SK-N-SH treated with all-trans-retinoic acid at 6 μM for 48 hours (cell line): Measurements from ENCODE around the gene LRRC4C.

Experiments used
- ATAC-seq: fragments of 200-7000 bp; cut with Tn5 transposase; 3 replicates; pipeline ENCODE4 v1.9.1; 2020; ENCODE audit warnings: mild to moderate bottlenecking, moderate library complexity
- ARNTL ChIP-seq: fragments of 450-650 bp; formaldehyde crosslinking; IDR thresholded peaks from 2 replicates; pipeline ENCODE4 v1.5.0; 2020; ENCODE audit warnings: low read depth, mild to moderate bottlenecking, moderate library complexity, borderline replicate concordance
- CSDC2 ChIP-seq: fragments of 250-450 bp; sonication (Bioruptor Pico); IDR thresholded peaks from 2 replicates; pipeline ENCODE4 v1.5.0; 2020; ENCODE audit warnings: mild to moderate bottlenecking, moderate library complexity
- ESRRG ChIP-seq: fragments of 250-450 bp; sonication (Bioruptor Pico); IDR thresholded peaks from 2 replicates; pipeline ENCODE4 v1.6.1; 2021; ENCODE audit warnings: mild to moderate bottlenecking
- GLIS3 ChIP-seq: fragments of 250-450 bp; sonication (Bioruptor Pico); IDR thresholded peaks from 2 replicates; pipeline ENCODE4 v1.5.0; 2020; ENCODE audit warnings: mild to moderate bottlenecking, moderate library complexity
- ISL1 ChIP-seq: fragments of 250-450 bp; sonication (Bioruptor Pico); IDR thresholded peaks from 2 replicates; pipeline ENCODE4 v2.1.2; 2022; ENCODE audit warnings: mild to moderate bottlenecking, moderate library complexity
- OSR1 ChIP-seq: fragments of 250-450 bp; sonication (Bioruptor Pico); IDR thresholded peaks from 2 replicates; pipeline ENCODE4 v1.8.0; 2022; ENCODE audit warnings: moderate library complexity, mild to moderate bottlenecking, inconsistent platforms
- PPARA ChIP-seq: fragments of 250-450 bp; sonication (Bioruptor Pico); IDR thresholded peaks from 2 replicates; pipeline ENCODE4 v1.5.0; 2020; ENCODE audit warnings: mild to moderate bottlenecking, borderline replicate concordance
- RARB ChIP-seq: fragments of 250-450 bp; sonication (Bioruptor Pico); IDR thresholded peaks from 2 replicates; pipeline ENCODE4 v1.8.0; 2021; ENCODE audit warnings: mild to moderate bottlenecking, moderate library complexity
- SNAI2 ChIP-seq: fragments of 250-450 bp; sonication (Bioruptor Pico); IDR thresholded peaks from 2 replicates; pipeline ENCODE4 v1.5.0; 2020; ENCODE audit warnings: mild to moderate bottlenecking, moderate library complexity
- TCF4 ChIP-seq: fragments of 250-450 bp; sonication (Bioruptor Pico); IDR thresholded peaks from 2 replicates; pipeline ENCODE4 v1.8.0; 2021; ENCODE audit warnings: mild to moderate bottlenecking, moderate library complexity, borderline replicate concordance
- TOX ChIP-seq: fragments of 250-450 bp; sonication (Bioruptor Pico); IDR thresholded peaks from 2 replicates; pipeline ENCODE4 v1.8.0; 2021; ENCODE audit warnings: mild to moderate bottlenecking, moderate library complexity, borderline replicate concordance
- ZC3H10 ChIP-seq: fragments of 250-450 bp; sonication (Bioruptor Pico); IDR thresholded peaks from 2 replicates; pipeline ENCODE4 v1.5.1; 2021; ENCODE audit warnings: mild to moderate bottlenecking, moderate library complexity
- ZFP3 ChIP-seq: fragments of 250-450 bp; sonication (Bioruptor Pico); IDR thresholded peaks from 2 replicates; pipeline ENCODE4 v1.5.0; 2020; ENCODE audit warnings: mild to moderate bottlenecking, moderate library complexity
- ZFP30 ChIP-seq: fragments of 450-650 bp; formaldehyde crosslinking; IDR thresholded peaks from 2 replicates; pipeline ENCODE4 v1.5.0; 2022; ENCODE audit warnings: mild to moderate bottlenecking, moderate library complexity
- ZNF565 ChIP-seq: fragments of 450-650 bp; formaldehyde crosslinking; conservative IDR thresholded peaks from 2 replicates; pipeline ENCODE4 v1.5.0; 2020; ENCODE audit warnings: low read depth, mild to moderate bottlenecking, moderate library complexity
- ZNF70 ChIP-seq: fragments of 450-650 bp; formaldehyde crosslinking; IDR thresholded peaks from 2 replicates; pipeline ENCODE4 v1.5.0; 2020; ENCODE audit warnings: mild to moderate bottlenecking, moderate library complexity
- ZNF8 ChIP-seq: fragments of 450-650 bp; formaldehyde crosslinking; IDR thresholded peaks from 2 replicates; pipeline ENCODE4 v1.5.0; 2020; ENCODE audit warnings: mild to moderate bottlenecking, moderate library complexity
- TF ChIP-seq, protein P1 (sequence below): fragments of 250-450 bp; sonication (Bioruptor Pico); IDR thresholded peaks from 2 replicates; pipeline ENCODE4 v1.5.1; 2020; ENCODE audit warnings: low read depth, mild to moderate bottlenecking, moderate library complexity
- TF ChIP-seq, protein P2 (sequence below): fragments of 250-450 bp; sonication (Bioruptor Pico); IDR thresholded peaks from 2 replicates; pipeline ENCODE4 v1.5.0; 2020; ENCODE audit warnings: mild to moderate bottlenecking, moderate library complexity
- TF ChIP-seq, protein P3 (sequence below): fragments of 250-450 bp; sonication (Bioruptor Pico); IDR thresholded peaks from 2 replicates; pipeline ENCODE4 v1.5.1; 2021; ENCODE audit warnings: mild to moderate bottlenecking, moderate library complexity
- TF ChIP-seq, protein P4 (sequence below): fragments of 250-450 bp; sonication (Bioruptor Pico); IDR thresholded peaks from 2 replicates; pipeline ENCODE4 v1.8.0; 2020; ENCODE audit warnings: mild to moderate bottlenecking, moderate library complexity, borderline replicate concordance
- TF ChIP-seq, protein P5 (sequence below): fragments of 250-450 bp; sonication (Bioruptor Pico); IDR thresholded peaks from 2 replicates; pipeline ENCODE4 v1.8.0; 2021; ENCODE audit warnings: low read depth, mild to moderate bottlenecking, moderate library complexity, borderline replicate concordance

LRRC4C gene

DNA sequence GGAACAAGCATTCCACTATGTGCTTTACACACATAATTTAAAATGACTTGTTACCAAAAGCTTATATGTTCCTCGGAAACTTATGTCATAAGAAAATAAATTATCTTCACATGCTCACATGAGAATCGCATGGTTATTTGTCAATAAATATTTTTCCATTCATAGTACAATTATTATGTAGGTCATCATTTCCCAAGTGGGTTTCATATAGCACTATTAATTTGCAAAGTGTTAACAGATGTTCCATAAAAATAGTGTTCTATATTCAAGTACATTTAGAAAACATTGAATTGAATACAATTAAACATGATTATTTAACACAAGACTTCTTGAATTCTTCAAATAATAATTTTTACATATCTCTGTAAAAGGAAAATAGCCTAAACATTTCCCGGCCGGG, 23.9 kb downstream of the LRRC4C start:
- TF ChIP-seq ZNF565 (no peak), ARNTL (CRISPR knock-in tag) (no peak), TOX (CRISPR knock-in tag) (no peak), ZNF70 (CRISPR knock-in tag) (no peak), SNAI2 (no peak), ESRRG (CRISPR knock-in tag) (no peak), ISL1 (no peak), GLIS3 (CRISPR knock-in tag) (no peak), TCF4 (CRISPR knock-in tag) (no peak), ZFP3 (no peak), ZNF8 (CRISPR knock-in tag) (no peak), ZC3H10 (CRISPR knock-in tag) (no peak), PPARA (CRISPR knock-in tag) (no peak)
- TF ChIP-seq, protein P1, sequence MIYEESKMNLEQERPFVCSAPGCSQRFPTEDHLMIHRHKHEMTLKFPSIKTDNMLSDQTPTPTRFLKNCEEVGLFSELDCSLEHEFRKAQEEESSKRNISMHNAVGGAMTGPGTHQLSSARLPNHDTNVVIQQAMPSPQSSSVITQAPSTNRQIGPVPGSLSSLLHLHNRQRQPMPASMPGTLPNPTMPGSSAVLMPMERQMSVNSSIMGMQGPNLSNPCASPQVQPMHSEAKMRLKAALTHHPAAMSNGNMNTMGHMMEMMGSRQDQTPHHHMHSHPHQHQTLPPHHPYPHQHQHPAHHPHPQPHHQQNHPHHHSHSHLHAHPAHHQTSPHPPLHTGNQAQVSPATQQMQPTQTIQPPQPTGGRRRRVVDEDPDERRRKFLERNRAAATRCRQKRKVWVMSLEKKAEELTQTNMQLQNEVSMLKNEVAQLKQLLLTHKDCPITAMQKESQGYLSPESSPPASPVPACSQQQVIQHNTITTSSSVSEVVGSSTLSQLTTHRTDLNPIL (CRISPR knock-in tag): no peak
- TF ChIP-seq, protein P2, sequence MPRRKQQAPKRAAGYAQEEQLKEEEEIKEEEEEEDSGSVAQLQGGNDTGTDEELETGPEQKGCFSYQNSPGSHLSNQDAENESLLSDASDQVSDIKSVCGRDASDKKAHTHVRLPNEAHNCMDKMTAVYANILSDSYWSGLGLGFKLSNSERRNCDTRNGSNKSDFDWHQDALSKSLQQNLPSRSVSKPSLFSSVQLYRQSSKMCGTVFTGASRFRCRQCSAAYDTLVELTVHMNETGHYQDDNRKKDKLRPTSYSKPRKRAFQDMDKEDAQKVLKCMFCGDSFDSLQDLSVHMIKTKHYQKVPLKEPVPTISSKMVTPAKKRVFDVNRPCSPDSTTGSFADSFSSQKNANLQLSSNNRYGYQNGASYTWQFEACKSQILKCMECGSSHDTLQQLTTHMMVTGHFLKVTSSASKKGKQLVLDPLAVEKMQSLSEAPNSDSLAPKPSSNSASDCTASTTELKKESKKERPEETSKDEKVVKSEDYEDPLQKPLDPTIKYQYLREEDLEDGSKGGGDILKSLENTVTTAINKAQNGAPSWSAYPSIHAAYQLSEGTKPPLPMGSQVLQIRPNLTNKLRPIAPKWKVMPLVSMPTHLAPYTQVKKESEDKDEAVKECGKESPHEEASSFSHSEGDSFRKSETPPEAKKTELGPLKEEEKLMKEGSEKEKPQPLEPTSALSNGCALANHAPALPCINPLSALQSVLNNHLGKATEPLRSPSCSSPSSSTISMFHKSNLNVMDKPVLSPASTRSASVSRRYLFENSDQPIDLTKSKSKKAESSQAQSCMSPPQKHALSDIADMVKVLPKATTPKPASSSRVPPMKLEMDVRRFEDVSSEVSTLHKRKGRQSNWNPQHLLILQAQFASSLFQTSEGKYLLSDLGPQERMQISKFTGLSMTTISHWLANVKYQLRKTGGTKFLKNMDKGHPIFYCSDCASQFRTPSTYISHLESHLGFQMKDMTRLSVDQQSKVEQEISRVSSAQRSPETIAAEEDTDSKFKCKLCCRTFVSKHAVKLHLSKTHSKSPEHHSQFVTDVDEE (CRISPR knock-in tag): no peak
- TF ChIP-seq, protein P3, sequence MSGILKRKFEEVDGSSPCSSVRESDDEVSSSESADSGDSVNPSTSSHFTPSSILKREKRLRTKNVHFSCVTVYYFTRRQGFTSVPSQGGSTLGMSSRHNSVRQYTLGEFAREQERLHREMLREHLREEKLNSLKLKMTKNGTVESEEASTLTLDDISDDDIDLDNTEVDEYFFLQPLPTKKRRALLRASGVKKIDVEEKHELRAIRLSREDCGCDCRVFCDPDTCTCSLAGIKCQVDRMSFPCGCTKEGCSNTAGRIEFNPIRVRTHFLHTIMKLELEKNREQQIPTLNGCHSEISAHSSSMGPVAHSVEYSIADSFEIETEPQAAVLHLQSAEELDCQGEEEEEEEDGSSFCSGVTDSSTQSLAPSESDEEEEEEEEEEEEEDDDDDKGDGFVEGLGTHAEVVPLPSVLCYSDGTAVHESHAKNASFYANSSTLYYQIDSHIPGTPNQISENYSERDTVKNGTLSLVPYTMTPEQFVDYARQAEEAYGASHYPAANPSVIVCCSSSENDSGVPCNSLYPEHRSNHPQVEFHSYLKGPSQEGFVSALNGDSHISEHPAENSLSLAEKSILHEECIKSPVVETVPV (CRISPR knock-in tag): no peak
- TF ChIP-seq, protein P4, sequence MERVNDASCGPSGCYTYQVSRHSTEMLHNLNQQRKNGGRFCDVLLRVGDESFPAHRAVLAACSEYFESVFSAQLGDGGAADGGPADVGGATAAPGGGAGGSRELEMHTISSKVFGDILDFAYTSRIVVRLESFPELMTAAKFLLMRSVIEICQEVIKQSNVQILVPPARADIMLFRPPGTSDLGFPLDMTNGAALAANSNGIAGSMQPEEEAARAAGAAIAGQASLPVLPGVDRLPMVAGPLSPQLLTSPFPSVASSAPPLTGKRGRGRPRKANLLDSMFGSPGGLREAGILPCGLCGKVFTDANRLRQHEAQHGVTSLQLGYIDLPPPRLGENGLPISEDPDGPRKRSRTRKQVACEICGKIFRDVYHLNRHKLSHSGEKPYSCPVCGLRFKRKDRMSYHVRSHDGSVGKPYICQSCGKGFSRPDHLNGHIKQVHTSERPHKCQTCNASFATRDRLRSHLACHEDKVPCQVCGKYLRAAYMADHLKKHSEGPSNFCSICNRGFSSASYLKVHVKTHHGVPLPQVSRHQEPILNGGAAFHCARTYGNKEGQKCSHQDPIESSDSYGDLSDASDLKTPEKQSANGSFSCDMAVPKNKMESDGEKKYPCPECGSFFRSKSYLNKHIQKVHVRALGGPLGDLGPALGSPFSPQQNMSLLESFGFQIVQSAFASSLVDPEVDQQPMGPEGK: no peak
- no peak for ATAC-seq

DNA sequence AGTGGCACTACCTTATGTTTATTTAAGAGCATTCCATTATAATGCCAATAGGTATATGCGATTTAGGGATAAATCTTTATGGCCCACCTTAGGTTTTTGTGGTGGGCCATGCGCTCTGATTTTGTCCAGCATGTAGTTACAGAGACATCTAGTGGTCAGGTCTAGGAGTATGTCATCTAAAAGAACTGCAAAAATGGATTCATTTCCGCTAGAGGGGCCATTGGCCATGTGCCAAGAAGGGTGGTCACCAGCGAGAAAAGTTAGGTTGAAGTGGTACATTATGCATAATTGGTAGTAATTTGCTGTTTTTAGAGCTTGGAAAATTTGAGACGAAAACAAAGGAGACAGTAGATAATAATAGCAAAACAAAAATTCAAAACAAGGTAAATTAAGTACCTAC, 27.7 kb downstream of the LRRC4C start:
- no peak for ATAC-seq

More for the DNA sequence above, 27.7 kb downstream of the LRRC4C start:
- TF ChIP-seq ZC3H10 (CRISPR knock-in tag) (no peak), RARB (CRISPR knock-in tag) (no peak), PPARA (CRISPR knock-in tag) (no peak), CSDC2 (CRISPR knock-in tag) (no peak), ISL1 (no peak), ARNTL (CRISPR knock-in tag) (no peak), ZNF8 (CRISPR knock-in tag) (no peak), TCF4 (CRISPR knock-in tag) (no peak), OSR1 (CRISPR knock-in tag) (no peak), ZFP3 (no peak), ZNF70 (CRISPR knock-in tag) (no peak), TOX (CRISPR knock-in tag) (no peak), ZNF565 (no peak), ZFP30 (no peak), ESRRG (CRISPR knock-in tag) (no peak), GLIS3 (CRISPR knock-in tag) (no peak)
- TF ChIP-seq, protein P3 (CRISPR knock-in tag): no peak
- TF ChIP-seq, protein P1 (CRISPR knock-in tag): no peak
- TF ChIP-seq, protein P5, sequence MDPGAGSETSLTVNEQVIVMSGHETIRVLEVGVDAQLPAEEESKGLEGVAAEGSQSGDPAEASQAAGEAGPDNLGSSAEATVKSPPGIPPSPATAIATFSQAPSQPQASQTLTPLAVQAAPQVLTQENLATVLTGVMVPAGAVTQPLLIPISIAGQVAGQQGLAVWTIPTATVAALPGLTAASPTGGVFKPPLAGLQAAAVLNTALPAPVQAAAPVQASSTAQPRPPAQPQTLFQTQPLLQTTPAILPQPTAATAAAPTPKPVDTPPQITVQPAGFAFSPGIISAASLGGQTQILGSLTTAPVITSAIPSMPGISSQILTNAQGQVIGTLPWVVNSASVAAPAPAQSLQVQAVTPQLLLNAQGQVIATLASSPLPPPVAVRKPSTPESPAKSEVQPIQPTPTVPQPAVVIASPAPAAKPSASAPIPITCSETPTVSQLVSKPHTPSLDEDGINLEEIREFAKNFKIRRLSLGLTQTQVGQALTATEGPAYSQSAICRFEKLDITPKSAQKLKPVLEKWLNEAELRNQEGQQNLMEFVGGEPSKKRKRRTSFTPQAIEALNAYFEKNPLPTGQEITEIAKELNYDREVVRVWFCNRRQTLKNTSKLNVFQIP (CRISPR knock-in tag): no peak
